IMR-90 (cell line): ENCODE measurements around the gene LDAH. TPM values are rescaled to one million over a fixed set of nuclear protein-coding genes. Genes with fewer than 3 reads are reported as not detected.

Experiments used
- ATAC-seq: fragments of 200-7000 bp; cut with Tn5 transposase; 2 replicates; pipeline ENCODE4 v1.9.1; 2020; ENCODE audit warnings: low read depth, mild to moderate bottlenecking, moderate library complexity
- BruUV-seq: library from RNA; stranded (reverse); fragments of 400-500 nt; replicated peaks from 2 replicates; lab custom pipeline; 2021; lab: Mats Ljungman, UMichigan
- CTCF ChIA-PET: fragments of 300-600 bp; formaldehyde crosslinking; extraction: SDS; loops from one replicate; lab custom pipeline; 2021; ENCODE audit warnings: antibody characterized with exemption; lab: Yijun Ruan, JAX
- POLR2A ChIA-PET: fragments of 300-600 bp; sonication (Branson Sonifier 250); formaldehyde crosslinking; loops from one replicate; lab custom pipeline; 2022; ENCODE audit warnings: antibody characterized with exemption; ENCODE audit not compliant: unreplicated experiment; lab: Charles Lee
- DNase-seq: peaks from one replicate; pipeline ENCODE4 v3.0.0; 2013
- H2AFZ ChIP-seq: replicated peaks from 2 replicates; pipeline ENCODE3; 2013; ENCODE audit warnings: low read length, mild to moderate bottlenecking; ENCODE audit not compliant: poor library complexity
- H2AK5ac ChIP-seq: 2 replicates; pipeline ENCODE4 v1.6.1; 2013; ENCODE audit warnings: low read depth, low read length, inconsistent platforms
- H2AK9ac ChIP-seq: replicated peaks from 2 replicates; pipeline ENCODE3; 2013; ENCODE audit warnings: mild to moderate bottlenecking, low read depth, low read length, moderate library complexity; ENCODE audit not compliant: poor library complexity
- H2BK120ac ChIP-seq: 2 replicates; pipeline ENCODE4 v1.6.1; 2013; ENCODE audit warnings: low read depth, low read length, inconsistent platforms
- H2BK15ac ChIP-seq: 3 replicates; pipeline ENCODE4 v1.6.1; 2013; ENCODE audit warnings: low read depth, low read length, inconsistent platforms
- H2BK20ac ChIP-seq: 2 replicates; pipeline ENCODE4 v1.6.1; 2013; ENCODE audit warnings: low read depth, mild to moderate bottlenecking, inconsistent platforms, low read length, moderate library complexity
- H2BK5ac ChIP-seq: 2 replicates; pipeline ENCODE4 v1.6.1; 2013; ENCODE audit warnings: mild to moderate bottlenecking, low read depth, low read length, inconsistent platforms; ENCODE audit not compliant: poor library complexity, severe bottlenecking
- H3K14ac ChIP-seq: replicated peaks from 2 replicates; pipeline ENCODE4 v1.6.1; 2013; ENCODE audit warnings: low read depth, low read length, inconsistent platforms
- H3K18ac ChIP-seq: 2 replicates; pipeline ENCODE4 v1.6.1; 2013; ENCODE audit warnings: low read depth, low read length, control low read depth
- H3K23ac ChIP-seq: 2 replicates; pipeline ENCODE4 v1.6.1; 2013; ENCODE audit warnings: low read depth, low read length, inconsistent platforms
- H3K27ac ChIP-seq: 2 replicates; pipeline ENCODE4 v1.5.1; 2013; ENCODE audit warnings: mild to moderate bottlenecking, control low read depth, low read length; ENCODE audit not compliant: insufficient read depth
- H3K27me3 ChIP-seq: 2 replicates; pipeline ENCODE4 v1.6.1; 2013; ENCODE audit warnings: low read length; ENCODE audit not compliant: control insufficient read depth, insufficient read depth
- H3K36me3 ChIP-seq: 2 replicates; pipeline ENCODE4 v1.6.1; 2013; ENCODE audit warnings: low read length, mixed read lengths; ENCODE audit not compliant: control insufficient read depth, insufficient read depth
- H3K4ac ChIP-seq: 2 replicates; pipeline ENCODE4 v1.6.1; 2013; ENCODE audit warnings: low read depth, low read length, inconsistent platforms
- H3K4me1 ChIP-seq: 2 replicates; pipeline ENCODE4 v1.6.1; 2013; ENCODE audit warnings: low read length, mixed read lengths; ENCODE audit not compliant: control insufficient read depth, insufficient read depth
- H3K4me2 ChIP-seq: 2 replicates; pipeline ENCODE4 v1.6.1; 2013; ENCODE audit warnings: low read depth, mild to moderate bottlenecking, control low read depth, low read length, moderate library complexity
- H3K4me3 ChIP-seq: 2 replicates; pipeline ENCODE4 v1.5.1; 2013; ENCODE audit warnings: low read depth, mild to moderate bottlenecking, control low read depth, low read length, moderate library complexity; ENCODE audit not compliant: insufficient read depth
- H3K56ac ChIP-seq: 2 replicates; pipeline ENCODE4 v1.6.1; 2013; ENCODE audit warnings: low read length, inconsistent platforms; ENCODE audit not compliant: insufficient read depth; ENCODE audit errors: extremely low read depth
- H3K79me1 ChIP-seq, 2 experiments: 2 replicates each; pipeline ENCODE4 v1.6.1; 2013; ENCODE audit warnings: low read length in 2 of 2, inconsistent platforms in 1 of 2, low read depth in 1 of 2
- H3K9ac ChIP-seq: 2 replicates; pipeline ENCODE4 v1.6.1; 2013; ENCODE audit warnings: low read depth, low read length, control low read depth
- H3K9me1 ChIP-seq: 2 replicates; pipeline ENCODE4 v1.6.1; 2013; ENCODE audit warnings: low read length, inconsistent platforms; ENCODE audit not compliant: insufficient read depth
- H3K9me3 ChIP-seq: 2 replicates; pipeline ENCODE4 v1.6.1; 2013; ENCODE audit warnings: low read length; ENCODE audit not compliant: control insufficient read depth, insufficient read depth
- H4K20me1 ChIP-seq: 2 replicates; pipeline ENCODE4 v1.6.1; 2013; ENCODE audit warnings: low read length, inconsistent platforms; ENCODE audit not compliant: insufficient read depth
- H4K5ac ChIP-seq: 2 replicates; pipeline ENCODE4 v1.6.1; 2013; ENCODE audit warnings: mild to moderate bottlenecking, low read depth, low read length, control low read depth
- H4K8ac ChIP-seq, 2 experiments: 2 replicates each; pipeline ENCODE4 v1.6.1; 2013; ENCODE audit warnings: low read depth in 2 of 2, low read length in 2 of 2, control low read depth in 1 of 2, inconsistent platforms in 1 of 2
- H4K91ac ChIP-seq: 2 replicates; pipeline ENCODE4 v1.6.1; 2013; ENCODE audit warnings: low read depth, low read length, inconsistent platforms; ENCODE audit not compliant: insufficient read depth
- BHLHE40 ChIP-seq: fragments of 150-350 bp; IDR thresholded peaks from 2 replicates; pipeline ENCODE4 v1.6.1; 2016; ENCODE audit warnings: mild to moderate bottlenecking, low read depth, low read length
- FOS ChIP-seq: fragments of 150-350 bp; IDR thresholded peaks from 2 replicates; pipeline ENCODE4 v1.6.1; 2016; ENCODE audit warnings: low read depth, low read length
- MAZ ChIP-seq: IDR thresholded peaks from 2 replicates; pipeline ENCODE4 v1.6.1; 2012; ENCODE audit warnings: low read depth, mild to moderate bottlenecking, low read length, improper control_type of control experiment, moderate library complexity, borderline replicate concordance
- MXI1 ChIP-seq: IDR thresholded peaks from 2 replicates; pipeline ENCODE4 v1.6.1; 2012; ENCODE audit warnings: low read depth, mild to moderate bottlenecking, low read length, moderate library complexity, borderline replicate concordance
- POLR2A ChIP-seq: IDR thresholded peaks from 2 replicates; pipeline ENCODE4 v1.6.1; 2012; ENCODE audit warnings: mild to moderate bottlenecking, low read depth, low read length
- RCOR1 ChIP-seq: IDR thresholded peaks from 2 replicates; pipeline ENCODE4 v1.6.1; 2012; ENCODE audit warnings: mild to moderate bottlenecking, low read length, improper control_type of control experiment; ENCODE audit not compliant: insufficient replicate concordance
- USF2 ChIP-seq: fragments of 150-350 bp; IDR thresholded peaks from 2 replicates; pipeline ENCODE4 v1.6.1; 2017; ENCODE audit warnings: mild to moderate bottlenecking, antibody characterized with exemption, low read length, low read depth
- WGBS, 2 experiments: methylation state at CpG; one replicate each; pipeline versions ENCODE4 v1.1.5 to v1.1.7; 2013; ENCODE audit warnings: missing lambda C conversion rate in 2 of 2; ENCODE audit not compliant: insufficient read length in 1 of 2; ENCODE audit errors: extremely low coverage in 2 of 2; 5-methylcytosine and 5-hydroxymethylcytosine counted together
- dilution Hi-C: fragments of 300-500 bp; cut with HindIII; formaldehyde crosslinking; loops from one replicate; pipeline ENCODE4 v1.14.3; 2018; ENCODE audit warnings: low sequenced_read_pairs; ENCODE audit not compliant: unreplicated experiment
- in situ Hi-C: fragments of 300-500 bp; cut with MboI; formaldehyde crosslinking; loops from 3 replicates; pipeline ENCODE4 v1.14.3; 2019; ENCODE audit warnings: low sequenced_read_pairs, inconsistent platforms, mixed read lengths
- intact Hi-C: fragments of 100-400 bp; cut with micrococcal nuclease; formaldehyde crosslinking; loops from 2 replicates; pipeline ENCODE4 v1.10.0; 2022
- polyA plus RNA-seq, 3 experiments: library from polyadenylated mRNA; depleted of rRNA; stranded (reverse); fragments of >200 nt; gene quantifications; 2 replicates each; pipeline ENCODE4 v1.2.3, GENCODE V29; 2012; ENCODE audit warnings: low replicate concordance in 1 of 3
- total RNA-seq: library from RNA; depleted of rRNA; stranded (reverse); fragments of >200 nt; gene quantifications from 2 replicates; pipeline ENCODE4 v1.2.3, GENCODE V29; 2012
- TF ChIP-seq, protein P1 (sequence below): conservative IDR thresholded peaks from 2 replicates; pipeline ENCODE4 v1.5.1; 2012; ENCODE audit warnings: mild to moderate bottlenecking, low read depth, low read length, improper control_type of control experiment

The LDAH gene
- total and polyA plus RNA-seq, 2 of the 4 experiments (the other 2 are of a cell fraction), result 12.1 to 31.7 TPM

DNA sequence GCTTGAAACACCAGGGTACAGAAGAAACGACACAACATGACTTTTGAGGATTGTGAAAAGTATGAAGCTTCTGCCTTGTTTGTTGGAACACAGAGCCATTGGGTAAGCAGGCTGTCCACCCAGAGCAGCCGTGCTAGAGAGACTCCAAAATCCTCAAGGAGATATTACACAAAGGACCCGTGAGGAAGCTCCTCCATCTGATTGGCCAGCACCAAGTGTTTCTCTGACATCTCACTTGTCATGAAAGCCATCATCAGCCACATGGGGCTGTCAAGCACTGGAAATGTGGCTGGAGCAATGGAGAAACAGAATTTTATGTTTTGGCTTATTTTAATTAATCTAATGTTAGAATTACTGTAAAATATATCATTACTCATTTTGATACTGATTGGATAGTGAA, 29.8 kb upstream of the LDAH start:
- H2AFZ ChIP-seq, result no peak overlapping the region
- H2AK5ac ChIP-seq, result no peak overlapping the region
- no peaks in the 10 kb centered on the region for H3K9me1 ChIP-seq
- no peak overlapping the region for H3K14ac ChIP-seq
- H2AK9ac ChIP-seq, result no peak overlapping the region
- ChIA-PET POLR2A (no interaction called here), CTCF (no interaction called here)
- no peaks in the 10 kb centered on the region for H4K20me1 ChIP-seq
- no peak overlapping the region for H4K91ac ChIP-seq
- no peak overlapping the region for H3K4me2 ChIP-seq
- no peak overlapping the region for H4K5ac ChIP-seq
- no peak overlapping the region for H3K18ac ChIP-seq
- no peaks in the 10 kb centered on the region for H3K9me3 ChIP-seq
- no peaks in the 10 kb centered on the region for H3K36me3 ChIP-seq
- dilution Hi-C loops, result no loop called here
- H4K8ac ChIP-seq, result no peak overlapping the region
- H3K79me1 ChIP-seq, result no peaks in the 10 kb centered on the region
- H3K9ac ChIP-seq, result no peak overlapping the region
- BruUV-seq, result no TSS peak
- no peak overlapping the region for H3K27ac ChIP-seq
- H3K4me3 ChIP-seq, result no peak overlapping the region
- H2BK120ac ChIP-seq, result no peak overlapping the region
- no peak overlapping the region for H2BK20ac ChIP-seq
- no CpG with 5 or more reads among the region's 3 CpGs for WGBS, 2 experiments
- no peaks in the 10 kb centered on the region for H3K27me3 ChIP-seq
- H3K4me1 ChIP-seq, result no peaks in the 10 kb centered on the region
- no peak for DNase-seq
- H3K56ac ChIP-seq, result no peak overlapping the region
- in situ Hi-C loops, result no loop called here
- TF ChIP-seq RCOR1, result no peak
- no peak for TF ChIP-seq POLR2A
- TF ChIP-seq MXI1, result no peak
- no peak for TF ChIP-seq FOS
- TF ChIP-seq MAZ, result no peak
- no peak for TF ChIP-seq BHLHE40
- TF ChIP-seq USF2, result no peak
- TF ChIP-seq, protein P1, sequence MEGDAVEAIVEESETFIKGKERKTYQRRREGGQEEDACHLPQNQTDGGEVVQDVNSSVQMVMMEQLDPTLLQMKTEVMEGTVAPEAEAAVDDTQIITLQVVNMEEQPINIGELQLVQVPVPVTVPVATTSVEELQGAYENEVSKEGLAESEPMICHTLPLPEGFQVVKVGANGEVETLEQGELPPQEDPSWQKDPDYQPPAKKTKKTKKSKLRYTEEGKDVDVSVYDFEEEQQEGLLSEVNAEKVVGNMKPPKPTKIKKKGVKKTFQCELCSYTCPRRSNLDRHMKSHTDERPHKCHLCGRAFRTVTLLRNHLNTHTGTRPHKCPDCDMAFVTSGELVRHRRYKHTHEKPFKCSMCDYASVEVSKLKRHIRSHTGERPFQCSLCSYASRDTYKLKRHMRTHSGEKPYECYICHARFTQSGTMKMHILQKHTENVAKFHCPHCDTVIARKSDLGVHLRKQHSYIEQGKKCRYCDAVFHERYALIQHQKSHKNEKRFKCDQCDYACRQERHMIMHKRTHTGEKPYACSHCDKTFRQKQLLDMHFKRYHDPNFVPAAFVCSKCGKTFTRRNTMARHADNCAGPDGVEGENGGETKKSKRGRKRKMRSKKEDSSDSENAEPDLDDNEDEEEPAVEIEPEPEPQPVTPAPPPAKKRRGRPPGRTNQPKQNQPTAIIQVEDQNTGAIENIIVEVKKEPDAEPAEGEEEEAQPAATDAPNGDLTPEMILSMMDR, result no peak
- no peak overlapping the region for H3K23ac ChIP-seq
- H2BK5ac ChIP-seq, result no peak overlapping the region
- intact Hi-C loops, result no loop called here
- no peak overlapping the region for H3K4ac ChIP-seq
- H2BK15ac ChIP-seq, result no peak overlapping the region
- ATAC-seq, result no peak
